OCI-LY3 (cell line): ENCODE data around the gene POLR1B.

Source experiments
- CTCF ChIP-seq: fragments of 200-600, 300-600 bp; sonication (generic); IDR thresholded peaks from 2 replicates; pipeline ENCODE4 v1.5.1; 2014; ENCODE audit warnings: antibody characterized with exemption, low read length, low read depth
- EZH2phosphoT487 ChIP-seq: fragments of 200-600 bp; shearing (Covaris generic); IDR thresholded peaks from 2 replicates; pipeline ENCODE4 v1.6.1; 2018; ENCODE audit warnings: antibody characterized with exemption, mixed run types, low read depth

DNA sequence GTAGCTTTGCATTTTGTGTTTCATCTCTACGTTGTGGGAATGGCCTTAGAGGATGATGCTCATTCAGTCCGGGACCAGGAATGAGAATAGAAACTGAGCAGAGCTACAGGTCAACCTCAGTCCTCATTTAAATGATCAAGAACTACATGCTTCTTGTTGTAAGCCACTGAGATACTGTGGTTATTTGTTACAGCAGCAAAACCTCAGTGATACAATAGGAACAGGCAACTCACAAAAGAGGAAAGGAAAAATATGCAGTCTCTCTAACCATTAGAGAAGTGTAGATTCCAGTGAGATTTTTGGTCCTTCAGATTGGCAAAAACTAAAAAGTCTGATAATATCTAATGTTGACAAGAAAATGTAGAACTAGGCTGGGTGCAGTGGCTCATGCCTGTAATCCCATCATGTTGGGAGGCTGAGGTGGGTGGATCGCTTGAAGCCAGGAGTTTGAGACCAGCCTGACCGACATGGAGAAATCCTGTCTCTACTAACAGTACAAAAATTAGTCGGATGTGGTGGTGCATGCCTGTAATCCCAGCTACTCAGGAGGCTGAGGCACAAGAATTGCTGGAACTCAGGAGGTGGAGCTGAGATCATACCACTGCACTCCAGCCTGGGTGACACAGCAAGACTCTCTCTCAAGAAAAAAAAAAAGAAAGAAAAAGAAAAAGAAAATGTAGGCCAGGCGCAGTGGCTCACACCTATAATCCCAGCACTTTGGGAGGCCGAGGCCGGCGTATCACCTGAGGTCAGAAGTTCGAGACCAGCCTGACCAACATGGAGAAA lies 55.5 kb downstream of the POLR1B start:
- TF ChIP-seq CTCF (no peak), EZH2phosphoT487 (no peak)
